Measurements from ENCODE around the gene GCN1. TPM values are rescaled to one million over a fixed set of nuclear protein-coding genes. Genes with fewer than 3 reads are reported as not detected.

GCN1 gene
- total and polyA plus RNA-seq, 12 donors, result 9.7 to 41.3 (median 34.0) TPM

DNA sequence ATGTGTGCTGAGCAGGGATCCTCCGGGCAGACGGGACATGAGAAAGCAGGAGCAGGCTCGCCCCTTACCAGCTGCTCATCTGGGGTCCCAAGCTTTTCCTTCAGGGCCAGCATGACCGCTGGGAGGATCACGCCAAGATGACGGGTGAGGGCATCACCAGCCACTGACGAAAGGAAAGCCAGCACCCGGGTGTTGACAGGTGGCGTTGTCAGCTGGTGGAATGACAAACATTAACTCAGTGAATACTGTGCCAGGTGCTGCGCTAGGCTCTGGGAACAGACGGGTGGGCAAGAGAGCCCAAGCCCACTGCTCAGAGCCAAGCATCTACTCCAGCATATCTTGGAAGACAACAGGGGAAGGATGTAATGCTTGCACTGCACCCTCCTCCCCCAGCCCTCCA is 56.7 kb downstream of the GCN1 start:
- H3K27me3 ChIP-seq, result no peaks in the 10 kb centered on the region
- DNase-seq (no peak), ATAC-seq (peak in 3 of 8 donors; percentile 9 to 35 (median 23))
- intact Hi-C loops (cut with DNase I), result loop anchor here in 1 of 10 donors (10.0 kb wide), 1 partner anchor 47 kb away; no protein-coding TSS in a partner anchor
- H3K4me1 ChIP-seq, result peaks cover 0 to 8% (median 2%) of the 10 kb centered on the region in 9 donors
- no peaks in the 10 kb centered on the region for H3K9me3 ChIP-seq
- H3K36me3 ChIP-seq, result peaks cover 7 to 100% (median 99%) of the 10 kb centered on the region in 9 donors
- TF ChIP-seq CTCF (IDR thresholded peaks at IDR 0.05), result no peak
- H3K4me3 ChIP-seq, result no peak overlapping the region
- H3K27ac ChIP-seq, result no peak overlapping the region
- WGBS, 2 donors, result 75 to 85% methylated on average over 11 of the region's 11 CpGs

GRCh38 chr12:120136093-120136770 is 58.3 kb downstream of the GCN1 start:
- Histone ChIP-seq H3K27me3 (no peaks in the 10 kb centered on the region), H3K9me3 (no peaks in the 10 kb centered on the region), H3K27ac (no peak overlapping the region), H3K36me3 (peaks cover 0 to 100% (median 96%) of the 10 kb centered on the region in 9 donors), H3K4me3 (no peak overlapping the region), H3K4me1 (peaks cover 0 to 22% (median 9%) of the 10 kb centered on the region in 9 donors)
- TF ChIP-seq CTCF (IDR thresholded peaks at IDR 0.05), result no peak
- DNase-seq (no peak), ATAC-seq (no peak)
- intact Hi-C loops (cut with DNase I), result loop anchor here in 1 of 10 donors (10.0 kb wide), 1 partner anchor 49 kb away; no protein-coding TSS in a partner anchor
- 86 to 90% methylated on average over 11 of the region's 11 CpGs for WGBS, 2 donors

DNA sequence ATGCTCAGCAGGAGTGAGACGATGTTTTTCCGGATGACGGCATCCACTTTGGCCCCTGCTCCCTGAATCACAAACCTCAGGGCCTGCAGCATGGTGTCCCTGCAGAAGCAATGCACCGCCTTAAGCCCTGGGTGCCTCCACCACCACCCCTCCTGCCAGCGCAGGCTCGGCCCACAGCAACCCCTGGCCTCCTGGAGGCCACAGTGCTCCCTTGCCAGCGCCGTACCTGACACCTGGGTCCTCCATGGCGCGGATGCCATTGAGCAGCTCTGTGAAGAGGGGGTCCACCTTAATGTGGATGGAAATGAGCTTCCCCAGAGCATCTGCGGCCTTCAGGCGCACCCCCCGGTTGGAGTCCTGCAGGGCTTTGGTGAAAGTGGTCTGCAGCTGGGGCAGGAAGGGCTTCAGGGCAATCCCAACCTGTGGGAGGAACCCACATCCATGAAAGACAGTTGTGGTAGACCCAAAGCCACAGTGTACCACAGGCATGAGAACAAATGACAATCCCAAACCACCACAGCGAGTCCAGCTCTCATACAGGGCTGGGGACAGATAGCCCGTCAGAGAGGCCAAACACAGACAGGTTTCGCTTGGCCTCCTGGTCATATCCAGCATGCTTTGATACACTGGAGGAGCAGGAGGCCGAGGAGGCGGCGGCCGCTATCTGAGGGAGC is 60.1 kb downstream of the GCN1 start:
- ATAC-seq (no peak), DNase-seq (no peak)
- Histone ChIP-seq H3K9me3 (no peaks in the 10 kb centered on the region), H3K4me1 (peaks cover 0 to 31% (median 13%) of the 10 kb centered on the region in 9 donors), H3K36me3 (peaks cover 0 to 100% (median 92%) of the 10 kb centered on the region in 9 donors), H3K4me3 (no peak overlapping the region), H3K27ac (no peak overlapping the region), H3K27me3 (no peaks in the 10 kb centered on the region)
- 97 to 98% methylated on average over 20 of the region's 20 CpGs for WGBS, 2 donors
- intact Hi-C loops (cut with DNase I), result loop anchor here in 1 of 10 donors (10.0 kb wide), 1 partner anchor 50 kb away; no protein-coding TSS in a partner anchor
- TF ChIP-seq CTCF (IDR thresholded peaks at IDR 0.05), result no peak

GRCh38 chr12:120132863-120133385 is 61.6 kb downstream of the GCN1 start:
- 66 to 78% methylated on average over 6 of the region's 6 CpGs for WGBS, 2 donors
- TF ChIP-seq CTCF (IDR thresholded peaks at IDR 0.05), result no peak
- ATAC-seq (peak in 6 of 8 donors; percentile 16 to 63 (median 54)), DNase-seq (no peak)
- intact Hi-C loops (cut with DNase I), result loop anchor here in 1 of 10 donors (10.0 kb wide), 1 partner anchor 52 kb away; no protein-coding TSS in a partner anchor
- peaks cover 0 to 32% (median 13%) of the 10 kb centered on the region in 9 donors for H3K4me1 ChIP-seq
- H3K36me3 ChIP-seq, result peaks cover 0 to 100% (median 92%) of the 10 kb centered on the region in 9 donors
- H3K27me3 ChIP-seq, result no peaks in the 10 kb centered on the region
- no peaks in the 10 kb centered on the region for H3K9me3 ChIP-seq
- no peak overlapping the region for H3K4me3 ChIP-seq
- H3K27ac ChIP-seq, result peak overlapping the region in 8 of 10 donors; percentile 10 to 75 (median 43)

All from heart right ventricle (tissue), 16 donors.